Adrenal gland (tissue), 5 donors: ENCODE data around the gene GPLD1.

Source experiments
- POLR2A ChIP-seq, 2 donors: fragments of 450-650 bp; IDR thresholded peaks; one replicate each; pipeline ENCODE4 v1.6.1; 2017; ENCODE audit warnings: antibody characterized with exemption in 2 of 2, mild to moderate bottlenecking in 2 of 2, moderate library complexity in 1 of 2
- TF ChIP-seq, protein P1 (sequence below), 6 experiments: fragments of 450-650 bp in 4 of 6; fragments of 200-600 bp in 2 of 6; sonication (generic) in 1 of 6; IDR thresholded peaks; 1 replicate in 5 of 6; 2 replicates in 1 of 6; pipeline versions ENCODE4 v1.5.1 to v1.8.0; 2016 to 2021; ENCODE audit warnings: antibody characterized with exemption in 6 of 6, mild to moderate bottlenecking in 2 of 6, moderate library complexity in 1 of 6
- donor health status: DM: no; HTN: no; CAD: no.

DNA sequence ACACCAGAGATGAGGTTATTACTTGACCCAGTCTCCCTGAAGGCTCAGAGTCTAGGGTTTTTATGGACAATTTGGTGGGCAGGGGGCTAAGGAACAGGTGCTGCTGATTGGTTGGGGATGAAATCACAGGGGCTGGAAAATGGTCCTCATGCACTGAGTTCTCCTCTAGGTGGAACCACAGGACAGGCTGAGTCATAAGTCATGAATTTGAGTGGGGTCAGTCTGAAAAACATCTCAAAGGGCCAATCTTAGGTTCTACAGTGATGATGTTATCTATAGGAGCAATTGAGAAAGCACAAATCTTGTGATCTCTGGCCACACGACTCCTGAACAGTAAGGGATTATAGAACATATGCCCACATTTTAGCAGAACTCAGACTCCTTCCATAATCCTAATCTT lies 92.6 kb downstream of the GPLD1 start:
- TF ChIP-seq, protein P1, sequence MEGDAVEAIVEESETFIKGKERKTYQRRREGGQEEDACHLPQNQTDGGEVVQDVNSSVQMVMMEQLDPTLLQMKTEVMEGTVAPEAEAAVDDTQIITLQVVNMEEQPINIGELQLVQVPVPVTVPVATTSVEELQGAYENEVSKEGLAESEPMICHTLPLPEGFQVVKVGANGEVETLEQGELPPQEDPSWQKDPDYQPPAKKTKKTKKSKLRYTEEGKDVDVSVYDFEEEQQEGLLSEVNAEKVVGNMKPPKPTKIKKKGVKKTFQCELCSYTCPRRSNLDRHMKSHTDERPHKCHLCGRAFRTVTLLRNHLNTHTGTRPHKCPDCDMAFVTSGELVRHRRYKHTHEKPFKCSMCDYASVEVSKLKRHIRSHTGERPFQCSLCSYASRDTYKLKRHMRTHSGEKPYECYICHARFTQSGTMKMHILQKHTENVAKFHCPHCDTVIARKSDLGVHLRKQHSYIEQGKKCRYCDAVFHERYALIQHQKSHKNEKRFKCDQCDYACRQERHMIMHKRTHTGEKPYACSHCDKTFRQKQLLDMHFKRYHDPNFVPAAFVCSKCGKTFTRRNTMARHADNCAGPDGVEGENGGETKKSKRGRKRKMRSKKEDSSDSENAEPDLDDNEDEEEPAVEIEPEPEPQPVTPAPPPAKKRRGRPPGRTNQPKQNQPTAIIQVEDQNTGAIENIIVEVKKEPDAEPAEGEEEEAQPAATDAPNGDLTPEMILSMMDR (IDR thresholded peaks at IDR 0.05) = no peak
- TF ChIP-seq POLR2A (IDR thresholded peaks at IDR 0.05) = no peak
